H9 (cell line): ENCODE data around the gene HS6ST1. TPM values are rescaled to one million over a fixed set of nuclear protein-coding genes. Genes with fewer than 3 reads are reported as not detected.

Experiments
- DNase-seq: peaks from one replicate; pipeline ENCODE4 v3.0.0-alpha.2; 2017
- H2AFZ ChIP-seq: one replicate; pipeline ENCODE4 v1.6.1; 2013; ENCODE audit warnings: mild to moderate bottlenecking, low read length, control low read depth, moderate library complexity
- H2AK5ac ChIP-seq: 2 replicates; pipeline ENCODE4 v1.6.1; 2013; ENCODE audit warnings: low read length, control low read depth, mixed read lengths; ENCODE audit not compliant: insufficient read length
- H2BK120ac ChIP-seq: one replicate; pipeline ENCODE4 v1.6.1; 2013; ENCODE audit warnings: low read depth, mild to moderate bottlenecking, low read length, control low read depth, inconsistent platforms; ENCODE audit not compliant: poor library complexity, severe bottlenecking
- H2BK12ac ChIP-seq: 2 replicates; pipeline ENCODE4 v1.6.1; 2013; ENCODE audit warnings: low read length, control low read depth, mixed read lengths, low read depth; ENCODE audit not compliant: insufficient read length
- H2BK15ac ChIP-seq: 2 replicates; pipeline ENCODE4 v1.6.1; 2013; ENCODE audit warnings: low read depth, low read length, control low read depth
- H2BK20ac ChIP-seq: one replicate; pipeline ENCODE4 v1.6.1; 2013; ENCODE audit warnings: low read depth, mild to moderate bottlenecking, low read length, control low read depth, inconsistent platforms; ENCODE audit not compliant: poor library complexity, severe bottlenecking
- H2BK5ac ChIP-seq: 2 replicates; pipeline ENCODE4 v1.6.1; 2013; ENCODE audit warnings: low read length, control low read depth, mixed read lengths; ENCODE audit not compliant: insufficient read length
- H3K14ac ChIP-seq: 2 replicates; pipeline ENCODE4 v1.6.1; 2013; ENCODE audit warnings: low read length, control low read depth; ENCODE audit not compliant: insufficient read depth
- H3K18ac ChIP-seq: 2 replicates; pipeline ENCODE4 v1.6.1; 2013; ENCODE audit warnings: low read depth, mild to moderate bottlenecking, mixed read lengths, low read length, control low read depth; ENCODE audit not compliant: insufficient read length
- H3K23ac ChIP-seq: 2 replicates; pipeline ENCODE4 v1.6.1; 2013; ENCODE audit warnings: low read length, control low read depth, mixed read lengths, low read depth; ENCODE audit not compliant: insufficient read length
- H3K23me2 ChIP-seq: 2 replicates; pipeline ENCODE4 v1.6.1; 2013; ENCODE audit warnings: low read depth, mild to moderate bottlenecking, mixed read lengths, low read length, control low read depth; ENCODE audit not compliant: insufficient read length, poor library complexity, severe bottlenecking
- H3K27ac ChIP-seq: 2 replicates; pipeline ENCODE4 v1.5.1; 2013; ENCODE audit warnings: low read length, control low read depth, mixed read lengths, low read depth; ENCODE audit not compliant: insufficient read length
- H3K27me3 ChIP-seq: 2 replicates; pipeline ENCODE4 v1.6.1; 2013; ENCODE audit warnings: low read length, control low read depth, inconsistent platforms; ENCODE audit not compliant: insufficient read depth
- H3K4ac ChIP-seq: 2 replicates; pipeline ENCODE4 v1.6.1; 2013; ENCODE audit warnings: low read depth, mild to moderate bottlenecking, control low read depth, inconsistent platforms, low read length, moderate library complexity
- H3K4me1 ChIP-seq: 2 replicates; pipeline ENCODE4 v1.6.1; 2013; ENCODE audit warnings: low read length, control low read depth, inconsistent platforms; ENCODE audit not compliant: insufficient read depth
- H3K4me2 ChIP-seq: 2 replicates; pipeline ENCODE4 v1.6.1; 2013; ENCODE audit warnings: low read length, control low read depth, mixed read lengths; ENCODE audit not compliant: insufficient read length, insufficient read depth
- H3K56ac ChIP-seq: 2 replicates; pipeline ENCODE4 v1.6.1; 2013; ENCODE audit warnings: low read depth, mild to moderate bottlenecking, mixed read lengths, low read length, control low read depth; ENCODE audit not compliant: insufficient read length
- H3K79me1 ChIP-seq: 2 replicates; pipeline ENCODE4 v1.6.1; 2013; ENCODE audit warnings: low read depth, mild to moderate bottlenecking, moderate library complexity, low read length, control low read depth, inconsistent platforms; ENCODE audit not compliant: insufficient read depth, poor library complexity, severe bottlenecking
- H3K79me2 ChIP-seq: 2 replicates; pipeline ENCODE4 v1.6.1; 2013; ENCODE audit warnings: low read length, control low read depth, inconsistent platforms; ENCODE audit not compliant: insufficient read depth
- H3K9ac ChIP-seq: 2 replicates; pipeline ENCODE4 v1.6.1; 2013; ENCODE audit warnings: low read length, control low read depth, mixed read lengths; ENCODE audit not compliant: insufficient read length; ENCODE audit errors: extremely low read depth
- H3K9me3 ChIP-seq: one replicate; pipeline ENCODE4 v1.6.1; 2013; ENCODE audit warnings: low read depth, low read length, inconsistent platforms; ENCODE audit not compliant: control insufficient read depth
- H3T11ph ChIP-seq: one replicate; pipeline ENCODE4 v1.6.1; 2013; ENCODE audit warnings: mild to moderate bottlenecking, low read length, control low read depth, inconsistent platforms
- H4K20me1 ChIP-seq: one replicate; pipeline ENCODE4 v1.6.1; 2013; ENCODE audit not compliant: control insufficient read depth, insufficient read length, insufficient read depth
- H4K5ac ChIP-seq: 2 replicates; pipeline ENCODE4 v1.6.1; 2013; ENCODE audit warnings: low read depth, mild to moderate bottlenecking, mixed read lengths, low read length, control low read depth; ENCODE audit not compliant: insufficient read length
- H4K8ac ChIP-seq: replicated peaks from 2 replicates; pipeline ENCODE4 v1.6.1; 2013; ENCODE audit warnings: low read length, control low read depth, mixed read lengths, low read depth; ENCODE audit not compliant: insufficient read length
- H4K91ac ChIP-seq: 2 replicates; pipeline ENCODE4 v1.6.1; 2013; ENCODE audit warnings: low read depth, mild to moderate bottlenecking, moderate library complexity, mixed read lengths, low read length, control low read depth; ENCODE audit not compliant: insufficient read length
- H3K27ac Mint-ChIP-seq, 3 experiments: 2 replicates in 2 of 3; 3 replicates in 1 of 3; pipeline ENCODE4 v1.8.0; 2020 to 2021; ENCODE audit warnings: mixed read lengths in 3 of 3, mild to moderate bottlenecking in 1 of 3, moderate library complexity in 1 of 3
- H3K27me3 Mint-ChIP-seq: 2 replicates; pipeline ENCODE4 v1.8.0; 2021; ENCODE audit warnings: low read depth, mild to moderate bottlenecking, moderate library complexity, mixed read lengths
- H3K36me3 Mint-ChIP-seq, 3 experiments: 2 replicates in 2 of 3; 3 replicates in 1 of 3; pipeline ENCODE4 v1.8.0; 2020 to 2021; ENCODE audit warnings: low read depth in 3 of 3, mixed read lengths in 3 of 3; ENCODE audit not compliant: insufficient read depth in 1 of 3
- H3K4me1 Mint-ChIP-seq, 2 experiments: 2 replicates each; pipeline ENCODE4 v1.8.0; 2020; ENCODE audit warnings: mixed read lengths in 2 of 2
- H3K4me3 Mint-ChIP-seq, 2 experiments: 2 replicates in 1 of 2; 3 replicates in 1 of 2; pipeline ENCODE4 v1.8.0; 2020 to 2021; ENCODE audit warnings: mild to moderate bottlenecking in 2 of 2, mixed read lengths in 2 of 2, moderate library complexity in 1 of 2
- H3K9me3 Mint-ChIP-seq, 2 experiments: 2 replicates in 1 of 2; 3 replicates in 1 of 2; pipeline ENCODE4 v1.8.0; 2020; ENCODE audit warnings: mild to moderate bottlenecking in 2 of 2, mixed read lengths in 2 of 2, moderate library complexity in 1 of 2
- WGBS: extraction: QIAGEN DNeasy Blood & Tissue Kit; methylation state at CpG from one replicate; pipeline ENCODE4 v1.1.7; 2013; ENCODE audit warnings: missing lambda C conversion rate, low lambda C conversion rate, mixed read lengths; ENCODE audit not compliant: insufficient read length; ENCODE audit errors: extremely low coverage; 5-methylcytosine and 5-hydroxymethylcytosine counted together
- total RNA-seq: library from RNA; stranded (reverse); gene quantifications from 2 replicates; pipeline ENCODE4 v1.2.1, GENCODE V29; 2021
- TF ChIP-seq, protein P1 (sequence below): fragments of 200-600 bp; sonication (generic); conservative IDR thresholded peaks from 3 replicates; pipeline ENCODE4 v1.8.0; 2021; ENCODE audit warnings: antibody characterized with exemption, mild to moderate bottlenecking

HS6ST1 gene
- total RNA-seq, 1 experiment from 2014 or later, result 60.2 TPM

DNA sequence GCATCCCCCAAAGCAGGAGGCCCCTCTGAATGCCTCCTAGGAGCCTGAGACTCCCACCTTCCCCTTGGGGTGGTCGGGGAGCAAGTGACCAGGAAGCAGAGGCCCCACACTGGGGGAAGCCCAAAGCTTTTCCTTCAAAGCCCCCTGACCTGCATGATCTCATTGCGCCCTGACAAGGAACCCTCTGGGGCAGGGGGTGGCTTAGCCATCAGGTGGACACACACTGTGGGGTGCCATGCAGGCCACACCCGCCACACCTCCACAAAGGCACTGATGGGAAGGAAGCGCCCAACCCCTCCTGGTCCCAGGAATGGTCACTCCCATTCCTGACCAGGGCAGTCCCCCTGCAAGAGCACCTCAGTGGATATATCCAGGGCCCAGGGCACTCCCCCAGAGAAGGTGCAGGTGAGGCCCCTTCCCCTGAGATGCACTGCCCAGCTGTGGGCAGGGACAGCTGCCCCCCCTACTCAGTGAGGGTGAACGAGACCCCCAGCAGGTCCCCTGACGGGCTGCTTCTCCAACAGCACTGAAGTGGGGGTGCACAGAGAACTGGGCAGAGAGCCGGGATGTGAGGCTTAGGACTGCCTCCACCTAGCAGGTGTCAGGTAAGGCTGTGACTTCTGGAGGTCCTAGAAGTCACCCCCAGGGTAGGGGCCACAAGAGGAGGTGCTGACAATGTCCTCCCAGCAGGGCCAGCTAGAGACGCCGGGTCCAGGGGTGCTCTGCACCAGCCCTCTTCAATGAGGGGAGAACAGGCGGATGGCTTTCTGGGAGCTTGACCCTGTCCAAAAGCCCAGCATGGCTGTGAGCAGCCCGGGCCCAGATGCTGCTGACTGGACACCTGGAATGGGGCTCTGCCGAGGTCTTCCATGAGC, 31.5 kb downstream of the HS6ST1 start:
- Mint-ChIP-seq H3K27ac (peak overlapping the region in 1 of 3 experiments; percentile 15; a peak in 1 of 7 replicates), H3K9me3 (no peaks in the 10 kb centered on the region), H3K4me1 (peaks cover 27 to 39% of the 10 kb centered on the region in 2 experiments), H3K27me3 (no peaks in the 10 kb centered on the region), H3K36me3 (peaks cover 6 to 14% (median 8%) of the 10 kb centered on the region in 3 experiments; a peak in 6 of 7 replicates), H3K4me3 (no peak overlapping the region)
- Histone ChIP-seq H3K79me1 (peaks cover 11% of the 10 kb centered on the region), H3K56ac (no peak overlapping the region), H2BK12ac (no peak overlapping the region), H3K4me2 (no peak overlapping the region), H2AK5ac (no peak overlapping the region), H3K23ac (no peak overlapping the region), H2BK20ac (no peak overlapping the region), H3K18ac (no peak overlapping the region), H3K14ac (no peak overlapping the region), H4K8ac (no peak overlapping the region), H2BK15ac (no peak overlapping the region), H3K27ac (no peak overlapping the region), H3K27me3 (no peaks in the 10 kb centered on the region), H4K20me1 (no peaks in the 10 kb centered on the region), H4K91ac (no peak overlapping the region), H3T11ph (no peak overlapping the region), H4K5ac (no peak overlapping the region), H3K4ac (no peak overlapping the region), H3K4me1 (peaks cover 12% of the 10 kb centered on the region; the same call in 1 of the 2 replicates), H3K9me3 (no peaks in the 10 kb centered on the region), H2AFZ (no peak overlapping the region), H3K23me2 (no peaks in the 10 kb centered on the region), H2BK120ac (no peak overlapping the region), H2BK5ac (no peak overlapping the region), H3K79me2 (peaks cover 10% of the 10 kb centered on the region; the same call in 1 of the 2 replicates), H3K9ac (no peak overlapping the region)
- no peak for DNase-seq
- WGBS, result no CpG with 5 or more reads among the region's 12 CpGs
- TF ChIP-seq, protein P1, sequence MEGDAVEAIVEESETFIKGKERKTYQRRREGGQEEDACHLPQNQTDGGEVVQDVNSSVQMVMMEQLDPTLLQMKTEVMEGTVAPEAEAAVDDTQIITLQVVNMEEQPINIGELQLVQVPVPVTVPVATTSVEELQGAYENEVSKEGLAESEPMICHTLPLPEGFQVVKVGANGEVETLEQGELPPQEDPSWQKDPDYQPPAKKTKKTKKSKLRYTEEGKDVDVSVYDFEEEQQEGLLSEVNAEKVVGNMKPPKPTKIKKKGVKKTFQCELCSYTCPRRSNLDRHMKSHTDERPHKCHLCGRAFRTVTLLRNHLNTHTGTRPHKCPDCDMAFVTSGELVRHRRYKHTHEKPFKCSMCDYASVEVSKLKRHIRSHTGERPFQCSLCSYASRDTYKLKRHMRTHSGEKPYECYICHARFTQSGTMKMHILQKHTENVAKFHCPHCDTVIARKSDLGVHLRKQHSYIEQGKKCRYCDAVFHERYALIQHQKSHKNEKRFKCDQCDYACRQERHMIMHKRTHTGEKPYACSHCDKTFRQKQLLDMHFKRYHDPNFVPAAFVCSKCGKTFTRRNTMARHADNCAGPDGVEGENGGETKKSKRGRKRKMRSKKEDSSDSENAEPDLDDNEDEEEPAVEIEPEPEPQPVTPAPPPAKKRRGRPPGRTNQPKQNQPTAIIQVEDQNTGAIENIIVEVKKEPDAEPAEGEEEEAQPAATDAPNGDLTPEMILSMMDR, result no peak
